Gastroesophageal sphincter (tissue), 3 donors: ENCODE data around the gene BRINP2.

Source experiments
- POLR2A ChIP-seq, 2 donors: fragments of 450-650 bp; IDR thresholded peaks; one replicate each; pipeline ENCODE4 v1.6.1; 2017; ENCODE audit warnings: antibody characterized with exemption in 2 of 2, mild to moderate bottlenecking in 2 of 2, moderate library complexity in 1 of 2
- TF ChIP-seq, protein P1 (sequence below), 4 experiments: fragments of 200-600 bp in 2 of 4; fragments of 450-650 bp in 2 of 4; sonication (generic) in 1 of 4; IDR thresholded peaks; one replicate each; pipeline ENCODE4 v1.5.1; 2017 to 2019; ENCODE audit warnings: antibody characterized with exemption in 4 of 4, mild to moderate bottlenecking in 2 of 4, moderate library complexity in 2 of 4

- no peak for TF ChIP-seq POLR2A (IDR thresholded peaks at IDR 0.05)
- TF ChIP-seq, protein P1, sequence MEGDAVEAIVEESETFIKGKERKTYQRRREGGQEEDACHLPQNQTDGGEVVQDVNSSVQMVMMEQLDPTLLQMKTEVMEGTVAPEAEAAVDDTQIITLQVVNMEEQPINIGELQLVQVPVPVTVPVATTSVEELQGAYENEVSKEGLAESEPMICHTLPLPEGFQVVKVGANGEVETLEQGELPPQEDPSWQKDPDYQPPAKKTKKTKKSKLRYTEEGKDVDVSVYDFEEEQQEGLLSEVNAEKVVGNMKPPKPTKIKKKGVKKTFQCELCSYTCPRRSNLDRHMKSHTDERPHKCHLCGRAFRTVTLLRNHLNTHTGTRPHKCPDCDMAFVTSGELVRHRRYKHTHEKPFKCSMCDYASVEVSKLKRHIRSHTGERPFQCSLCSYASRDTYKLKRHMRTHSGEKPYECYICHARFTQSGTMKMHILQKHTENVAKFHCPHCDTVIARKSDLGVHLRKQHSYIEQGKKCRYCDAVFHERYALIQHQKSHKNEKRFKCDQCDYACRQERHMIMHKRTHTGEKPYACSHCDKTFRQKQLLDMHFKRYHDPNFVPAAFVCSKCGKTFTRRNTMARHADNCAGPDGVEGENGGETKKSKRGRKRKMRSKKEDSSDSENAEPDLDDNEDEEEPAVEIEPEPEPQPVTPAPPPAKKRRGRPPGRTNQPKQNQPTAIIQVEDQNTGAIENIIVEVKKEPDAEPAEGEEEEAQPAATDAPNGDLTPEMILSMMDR (IDR thresholded peaks at IDR 0.05), result no peak
Observed at GRCh38 chr1:177274687-177275211, 104.0 kb downstream of the BRINP2 start.
